Endothelial cell of umbilical vein (primary cell): ENCODE results near the gene SMIM12. TPM values are rescaled to one million over a fixed set of nuclear protein-coding genes. Genes with fewer than 3 reads are reported as not detected.

Experiments
- BruUV-seq: library from RNA; stranded (reverse); fragments of 400-500 nt; replicated peaks from 2 replicates; lab custom pipeline; 2021; lab: Mats Ljungman, UMichigan
- CTCF ChIA-PET: fragments of 300-600, 350-600 bp; sonication (Branson Sonifier 250); formaldehyde crosslinking; loops from one replicate; lab custom pipeline; 2021; ENCODE audit warnings: antibody characterized with exemption, inconsistent platforms; lab: Charles Lee
- POLR2A ChIA-PET: fragments of 300-600, 350-600 bp; sonication (Branson Sonifier 250); formaldehyde crosslinking; loops from one replicate; lab custom pipeline; 2021; ENCODE audit warnings: antibody characterized with exemption, inconsistent platforms; lab: Charles Lee
- DNase-seq: peaks from one replicate; pipeline ENCODE4 v3.0.0-alpha.2; 2011; ENCODE audit warnings: low read depth, low spot score
- FAIRE-seq: peaks from 2 replicates; lab custom pipeline; 2011; peaks lifted over from hg19 to GRCh38; lab: Jason Lieb, UNC
- H2AFZ ChIP-seq: 2 replicates; pipeline ENCODE4 v1.6.0; 2012; ENCODE audit warnings: low read depth, low read length, control low read depth, inconsistent platforms
- H3K27ac ChIP-seq: 2 replicates; pipeline ENCODE4 v1.5.1; 2011; ENCODE audit warnings: low read depth, mild to moderate bottlenecking, control low read depth, low read length, moderate library complexity; ENCODE audit not compliant: insufficient read depth
- H3K27me3 ChIP-seq, 2 experiments: 2 replicates each; pipeline versions ENCODE4 v1.6.0 to v1.6.1; 2011; ENCODE audit warnings: low read length in 2 of 2, mixed read lengths in 1 of 2; ENCODE audit not compliant: control insufficient read depth in 2 of 2, insufficient read depth in 2 of 2
- H3K36me3 ChIP-seq, 2 experiments: 2 replicates in 1 of 2; 3 replicates in 1 of 2; pipeline ENCODE4 v1.5.1; 2011; ENCODE audit warnings: low read length in 2 of 2, mild to moderate bottlenecking in 1 of 2, moderate library complexity in 1 of 2; ENCODE audit not compliant: control insufficient read depth in 2 of 2, insufficient read depth in 2 of 2; ENCODE audit errors: extremely low read depth in 1 of 2
- H3K4me1 ChIP-seq: 3 replicates; pipeline ENCODE4 v1.5.1; 2011; ENCODE audit warnings: mild to moderate bottlenecking, low read length; ENCODE audit not compliant: control insufficient read depth, insufficient read depth; ENCODE audit errors: extremely low read depth
- H3K4me2 ChIP-seq: 2 replicates; pipeline ENCODE4 v1.6.1; 2011; ENCODE audit warnings: low read length, control low read depth, mixed read lengths; ENCODE audit not compliant: insufficient read depth
- H3K4me3 ChIP-seq, 3 experiments: fragments of 200-600 bp in 1 of 3; sonication (generic), shearing (Covaris generic) in 1 of 3; replicated peaks in 1 of 3; 2 replicates each; pipeline ENCODE4 v1.5.1; 2011 to 2016; ENCODE audit warnings: control low read depth in 3 of 3, low read length in 3 of 3, mild to moderate bottlenecking in 2 of 3, inconsistent platforms in 1 of 3, low read depth in 1 of 3, moderate library complexity in 1 of 3; ENCODE audit not compliant: insufficient read depth in 1 of 3
- H3K79me2 ChIP-seq: 2 replicates; pipeline ENCODE4 v1.6.0; 2012; ENCODE audit warnings: low read length, inconsistent platforms; ENCODE audit not compliant: control insufficient read depth, insufficient read depth
- H3K9ac ChIP-seq: replicated peaks from 2 replicates; pipeline ENCODE3; 2011; ENCODE audit warnings: low read length, control low read depth; ENCODE audit not compliant: insufficient read depth; ENCODE audit errors: extremely low read depth
- H3K9me1 ChIP-seq: replicated peaks from 3 replicates; pipeline ENCODE4 v1.6.0; 2011; ENCODE audit warnings: mild to moderate bottlenecking, low read length; ENCODE audit not compliant: control insufficient read depth, insufficient read depth; ENCODE audit errors: extremely low read depth
- H3K9me3 ChIP-seq: replicated peaks from 2 replicates; pipeline ENCODE4 v1.5.1; 2012; ENCODE audit warnings: low read length, inconsistent platforms; ENCODE audit not compliant: control insufficient read depth, insufficient read depth
- H4K20me1 ChIP-seq: replicated peaks from 2 replicates; pipeline ENCODE3; 2011; ENCODE audit warnings: mild to moderate bottlenecking, low read length; ENCODE audit not compliant: control insufficient read depth, insufficient read depth; ENCODE audit errors: extremely low read depth
- EZH2 ChIP-seq: IDR thresholded peaks from 2 replicates; pipeline ENCODE4 v1.6.1; 2012; ENCODE audit warnings: borderline replicate concordance, low read depth, mild to moderate bottlenecking, moderate library complexity, low read length, inconsistent platforms; ENCODE audit not compliant: severe bottlenecking
- FOS ChIP-seq: IDR thresholded peaks from 2 replicates; pipeline ENCODE4 v1.6.1; 2011; ENCODE audit warnings: mild to moderate bottlenecking, low read length, moderate library complexity, borderline replicate concordance; ENCODE audit not compliant: insufficient read depth
- JUN ChIP-seq: IDR thresholded peaks from 2 replicates; pipeline ENCODE4 v1.6.1; 2011; ENCODE audit warnings: borderline replicate concordance, low read depth; ENCODE audit not compliant: insufficient read length, insufficient read depth
- POLR2A ChIP-seq: IDR thresholded peaks from 2 replicates; pipeline ENCODE4 v1.6.1; 2012; ENCODE audit warnings: low read depth, mild to moderate bottlenecking, control low read depth, low read length
- POLR2AphosphoS5 ChIP-seq: IDR thresholded peaks from 2 replicates; pipeline ENCODE4 v1.6.1; 2012; ENCODE audit warnings: low read depth, mild to moderate bottlenecking, control low read depth, low read length, moderate library complexity; ENCODE audit not compliant: insufficient read depth
- dilution Hi-C: fragments of 300-500 bp; cut with MboI; formaldehyde crosslinking; loops from one replicate; pipeline ENCODE4 v1.15.0; 2019; ENCODE audit warnings: low sequenced_read_pairs; ENCODE audit not compliant: extremely low pct_ligation_motif_present
- intact Hi-C: fragments of 100-400 bp; cut with micrococcal nuclease; formaldehyde crosslinking; loops from one replicate; pipeline ENCODE4 v1.10.0; 2022
- polyA plus RNA-seq, 4 experiments: library from polyadenylated mRNA; depleted of rRNA in 3 of 4; stranded (reverse) in 3 of 4; unstranded in 1 of 4; fragments of >200 nt; gene quantifications; 2 replicates each; pipeline versions ENCODE4 v1.2.1 to v1.2.3, GENCODE V29; 2011 to 2012; ENCODE audit warnings: missing spikeins in 1 of 4
- total RNA-seq: library from RNA; stranded (reverse); gene quantifications from 2 replicates; pipeline ENCODE4 v1.2.3, GENCODE V29; 2021
- TF ChIP-seq, protein P1 (sequence below): IDR thresholded peaks from 2 replicates; pipeline ENCODE4 v1.6.1; 2011; ENCODE audit not compliant: insufficient read depth, insufficient read length
- TF ChIP-seq, protein P2 (sequence below), 2 donors: IDR thresholded peaks; 1 replicate in 1 of 2; 2 replicates in 1 of 2; pipeline ENCODE4 v1.5.1; 2011; ENCODE audit warnings: low read length in 2 of 2, mild to moderate bottlenecking in 2 of 2, moderate library complexity in 2 of 2, control low read depth in 1 of 2, inconsistent platforms in 1 of 2, low read depth in 1 of 2; ENCODE audit not compliant: insufficient read depth in 1 of 2; ENCODE audit errors: extremely low read depth in 1 of 2

The SMIM12 gene
- total and polyA plus RNA-seq, 2 donors (not counting 3 experiments of a cell fraction or from before 2014, with no cell fraction given) = 66.2 to 85.9 TPM

DNA sequence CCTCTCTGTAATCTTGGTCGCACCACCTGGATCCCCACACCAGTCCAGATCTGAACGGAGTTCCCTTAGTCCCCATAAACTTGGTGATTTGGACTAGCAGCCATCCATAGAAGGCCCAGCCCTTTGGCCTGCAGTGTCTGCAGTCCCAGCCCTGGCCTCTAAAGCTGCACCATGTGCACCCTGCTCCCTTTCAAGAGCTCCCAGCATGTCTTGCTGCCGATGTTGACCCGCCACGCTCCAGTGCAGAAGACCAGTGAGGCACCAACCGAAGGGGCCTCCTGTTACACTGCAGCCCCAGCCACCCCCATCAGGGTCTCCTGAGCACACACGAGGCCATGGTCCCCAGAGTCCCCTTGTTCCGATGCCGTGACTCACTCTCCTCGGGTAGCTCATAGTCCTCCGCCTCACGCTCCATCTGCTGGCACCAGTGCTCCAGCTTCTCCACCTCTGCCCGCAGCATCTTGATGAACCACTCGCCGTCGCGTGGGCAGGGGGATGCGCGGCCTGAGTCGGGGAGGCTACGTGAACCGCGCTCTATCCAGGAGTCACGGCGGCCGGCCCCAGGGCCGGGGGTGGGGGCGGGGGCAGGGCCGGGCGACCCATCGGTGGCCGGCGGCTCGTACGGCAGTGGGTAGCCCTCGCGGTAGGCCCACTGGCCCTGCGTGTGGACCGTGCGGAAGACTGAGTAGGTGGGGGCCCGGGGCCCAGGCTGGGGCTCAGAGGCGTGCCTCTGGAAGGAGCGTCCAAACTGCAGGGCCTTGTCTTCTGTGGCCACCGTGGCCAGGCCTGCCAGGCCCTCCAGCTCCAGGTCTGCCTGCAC is 8.9 kb upstream of the SMIM12 start:
- H3K27ac ChIP-seq = no peak overlapping the region
- POLR2A ChIA-PET = no interaction called here
- H3K79me2 ChIP-seq = no peaks in the 10 kb centered on the region
- H2AFZ ChIP-seq = no peak overlapping the region
- no peaks in the 10 kb centered on the region for H3K36me3 ChIP-seq
- no peak overlapping the region for H3K9ac ChIP-seq
- FAIRE-seq = no peak
- H3K4me2 ChIP-seq = no peak overlapping the region
- no TSS peak for BruUV-seq
- DNase-seq = no peak
- CTCF ChIA-PET = interaction anchor here (1.0 to 4.7 kb wide), 5 partner anchors 9 to 81 kb away, joined by 4 to 59 read pairs (median 14); partner anchors contain the start of gene SMIM12
- no peaks in the 10 kb centered on the region for H3K9me1 ChIP-seq
- TF ChIP-seq POLR2AphosphoS5 (no peak), FOS (no peak), JUN (no peak), POLR2A (no peak), EZH2 (no peak)
- TF ChIP-seq, protein P1, sequence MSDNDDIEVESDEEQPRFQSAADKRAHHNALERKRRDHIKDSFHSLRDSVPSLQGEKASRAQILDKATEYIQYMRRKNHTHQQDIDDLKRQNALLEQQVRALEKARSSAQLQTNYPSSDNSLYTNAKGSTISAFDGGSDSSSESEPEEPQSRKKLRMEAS = no peak
- TF ChIP-seq, protein P2, sequence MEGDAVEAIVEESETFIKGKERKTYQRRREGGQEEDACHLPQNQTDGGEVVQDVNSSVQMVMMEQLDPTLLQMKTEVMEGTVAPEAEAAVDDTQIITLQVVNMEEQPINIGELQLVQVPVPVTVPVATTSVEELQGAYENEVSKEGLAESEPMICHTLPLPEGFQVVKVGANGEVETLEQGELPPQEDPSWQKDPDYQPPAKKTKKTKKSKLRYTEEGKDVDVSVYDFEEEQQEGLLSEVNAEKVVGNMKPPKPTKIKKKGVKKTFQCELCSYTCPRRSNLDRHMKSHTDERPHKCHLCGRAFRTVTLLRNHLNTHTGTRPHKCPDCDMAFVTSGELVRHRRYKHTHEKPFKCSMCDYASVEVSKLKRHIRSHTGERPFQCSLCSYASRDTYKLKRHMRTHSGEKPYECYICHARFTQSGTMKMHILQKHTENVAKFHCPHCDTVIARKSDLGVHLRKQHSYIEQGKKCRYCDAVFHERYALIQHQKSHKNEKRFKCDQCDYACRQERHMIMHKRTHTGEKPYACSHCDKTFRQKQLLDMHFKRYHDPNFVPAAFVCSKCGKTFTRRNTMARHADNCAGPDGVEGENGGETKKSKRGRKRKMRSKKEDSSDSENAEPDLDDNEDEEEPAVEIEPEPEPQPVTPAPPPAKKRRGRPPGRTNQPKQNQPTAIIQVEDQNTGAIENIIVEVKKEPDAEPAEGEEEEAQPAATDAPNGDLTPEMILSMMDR (IDR thresholded peaks at IDR 0.05; ENCODE audit: extremely low read depth in 1 of 2, insufficient read depth in 1 of 2, low read depth in 1 of 2, low read length in 2 of 2) = no peak
- peaks cover 9 to 15% of the 10 kb centered on the region in 2 experiments for H3K27me3 ChIP-seq
- intact Hi-C loops = no loop called here
- H4K20me1 ChIP-seq = no peaks in the 10 kb centered on the region
- H3K4me1 ChIP-seq = peaks cover 7% of the 10 kb centered on the region
- no peak overlapping the region for H3K4me3 ChIP-seq
- dilution Hi-C loops = no loop called here
- no peaks in the 10 kb centered on the region for H3K9me3 ChIP-seq
